Thyroid gland (tissue), 4 donors: ENCODE data around the gene HECW1. TPM values are rescaled to one million over a fixed set of nuclear protein-coding genes. Genes with fewer than 3 reads are reported as not detected.

Source experiments
- DNase-seq, 2 donors: peaks; one replicate each; pipeline ENCODE4 v3.0.0-alpha.2; 2019
- H3K27ac ChIP-seq, 3 donors: fragments of 200-600 bp; sonication (generic); 1 replicate in 2 of 3; 2 replicates in 1 of 3; pipeline ENCODE4 v1.5.1; 2016 to 2019; ENCODE audit warnings: mild to moderate bottlenecking in 1 of 3, moderate library complexity in 1 of 3
- H3K27me3 ChIP-seq: fragments of 200-600 bp; sonication (generic); one replicate; pipeline ENCODE4 v1.5.1; 2019
- H3K36me3 ChIP-seq, 2 donors: fragments of 200-600 bp; sonication (generic); one replicate each; pipeline ENCODE4 v1.5.1; 2016 to 2019
- H3K4me1 ChIP-seq, 2 donors: fragments of 200-600 bp; sonication (generic); one replicate each; pipeline ENCODE4 v1.5.1; 2017 to 2019
- H3K4me3 ChIP-seq, 3 donors: fragments of 200-600 bp; sonication (generic); replicated peaks in 1 of 3; 1 replicate in 2 of 3; 2 replicates in 1 of 3; pipeline ENCODE4 v1.5.1; 2016; ENCODE audit warnings: mild to moderate bottlenecking in 1 of 3
- H3K9me3 ChIP-seq: fragments of 200-600 bp; sonication (generic); one replicate; pipeline ENCODE4 v1.5.1; 2017
- POLR2A ChIP-seq, 2 donors: fragments of 450-650 bp; IDR thresholded peaks; one replicate each; pipeline ENCODE4 v1.6.1; 2017; ENCODE audit warnings: antibody characterized with exemption in 2 of 2, mild to moderate bottlenecking in 2 of 2, moderate library complexity in 1 of 2
- whole genome bisulfite sequencing, 2 donors: methylation state at CpG; one replicate each; pipeline ENCODE4 v1.1.5; 2017; 5-methylcytosine and 5-hydroxymethylcytosine counted together
- intact Hi-C: fragments of 100-400 bp; cut with DNase I; formaldehyde crosslinking; loops from one replicate; pipeline ENCODE4 v1.15.1; 2023
- total RNA-seq, 4 donors: library from RNA; depleted of rRNA; stranded (reverse); fragments of >200 nt; gene quantifications; one replicate each; pipeline ENCODE4 v1.2.3, GENCODE V29; 2016
- TF ChIP-seq, protein P1 (sequence below), 6 experiments: fragments of 200-600 bp in 3 of 6; fragments of 450-650 bp in 3 of 6; sonication (generic) in 3 of 6; IDR thresholded peaks; one replicate each; pipeline ENCODE4 v1.5.1; 2016 to 2019; ENCODE audit warnings: antibody characterized with exemption in 6 of 6, mild to moderate bottlenecking in 2 of 6, inconsistent platforms in 1 of 6, moderate library complexity in 1 of 6

Gene HECW1
- total RNA-seq, 4 donors from 2014 or later: 0.67 to 4.7 (median 2.3) TPM

DNA sequence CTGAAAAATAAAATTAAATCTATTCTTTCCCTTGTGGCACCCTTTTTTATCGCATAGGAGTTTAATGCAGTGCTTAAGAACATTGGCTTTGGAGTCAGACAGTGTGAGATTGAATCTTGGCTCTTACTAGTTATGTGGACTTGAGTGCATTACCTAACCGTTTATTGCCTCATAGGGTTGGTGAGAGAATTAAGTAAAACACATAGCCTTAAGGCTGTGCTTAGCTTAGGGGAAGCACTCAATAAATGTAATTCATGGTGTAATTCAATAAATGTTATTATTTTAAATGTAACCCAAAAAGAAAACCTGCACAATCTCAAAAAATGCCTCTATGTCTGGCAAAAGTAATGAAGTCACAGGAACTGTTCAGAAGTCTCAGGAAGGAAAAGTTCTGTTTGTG lies 473.1 kb downstream of the HECW1 start:
- DNase-seq: no peak
- Histone ChIP-seq H3K36me3 (no peaks in the 10 kb centered on the region), H3K9me3 (no peaks in the 10 kb centered on the region), H3K27ac (no peak overlapping the region), H3K27me3 (no peaks in the 10 kb centered on the region), H3K4me3 (no peak overlapping the region), H3K4me1 (peaks cover 11 to 15% of the 10 kb centered on the region in 2 donors)
- TF ChIP-seq, protein P1, sequence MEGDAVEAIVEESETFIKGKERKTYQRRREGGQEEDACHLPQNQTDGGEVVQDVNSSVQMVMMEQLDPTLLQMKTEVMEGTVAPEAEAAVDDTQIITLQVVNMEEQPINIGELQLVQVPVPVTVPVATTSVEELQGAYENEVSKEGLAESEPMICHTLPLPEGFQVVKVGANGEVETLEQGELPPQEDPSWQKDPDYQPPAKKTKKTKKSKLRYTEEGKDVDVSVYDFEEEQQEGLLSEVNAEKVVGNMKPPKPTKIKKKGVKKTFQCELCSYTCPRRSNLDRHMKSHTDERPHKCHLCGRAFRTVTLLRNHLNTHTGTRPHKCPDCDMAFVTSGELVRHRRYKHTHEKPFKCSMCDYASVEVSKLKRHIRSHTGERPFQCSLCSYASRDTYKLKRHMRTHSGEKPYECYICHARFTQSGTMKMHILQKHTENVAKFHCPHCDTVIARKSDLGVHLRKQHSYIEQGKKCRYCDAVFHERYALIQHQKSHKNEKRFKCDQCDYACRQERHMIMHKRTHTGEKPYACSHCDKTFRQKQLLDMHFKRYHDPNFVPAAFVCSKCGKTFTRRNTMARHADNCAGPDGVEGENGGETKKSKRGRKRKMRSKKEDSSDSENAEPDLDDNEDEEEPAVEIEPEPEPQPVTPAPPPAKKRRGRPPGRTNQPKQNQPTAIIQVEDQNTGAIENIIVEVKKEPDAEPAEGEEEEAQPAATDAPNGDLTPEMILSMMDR (IDR thresholded peaks at IDR 0.05): no peak
- TF ChIP-seq POLR2A (IDR thresholded peaks at IDR 0.05): no peak
- 64 to 78% methylated on average over 2 of the region's 2 CpGs for WGBS, 2 donors
- intact Hi-C loops: no loop called here

DNA sequence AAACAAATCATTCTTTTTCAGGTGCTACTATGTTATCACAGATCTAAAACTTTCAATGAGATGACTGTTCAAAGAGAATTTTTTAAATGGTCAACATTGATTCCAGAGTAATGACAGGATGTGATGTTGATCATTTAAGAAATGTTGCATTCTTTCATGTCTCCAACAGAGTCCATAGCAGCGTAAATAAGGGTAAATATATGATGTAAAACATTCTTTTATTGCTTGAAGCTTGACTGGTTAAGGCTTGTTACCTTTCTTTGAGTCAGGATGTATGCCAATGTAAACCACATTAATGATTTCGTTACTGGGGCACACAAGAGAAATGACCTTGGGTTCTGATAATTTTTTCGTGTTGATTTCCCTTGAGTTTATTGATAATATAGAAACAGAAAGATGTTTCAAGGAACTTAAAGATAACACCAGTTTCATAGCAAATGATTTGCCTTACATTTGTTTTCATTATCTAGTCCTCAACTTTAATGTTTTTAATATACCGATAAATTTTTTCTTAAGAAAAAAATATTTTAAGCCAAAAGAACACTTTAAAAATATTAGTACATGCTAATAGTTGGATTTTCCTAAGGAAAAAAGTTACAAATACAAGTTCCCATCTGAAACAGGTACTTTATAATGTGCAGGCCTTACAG lies 473.9 kb downstream of the HECW1 start:
- no peaks in the 10 kb centered on the region for H3K36me3 ChIP-seq
- H3K4me3 ChIP-seq: no peak overlapping the region
- no peak overlapping the region for H3K27ac ChIP-seq
- no peaks in the 10 kb centered on the region for H3K9me3 ChIP-seq
- no peak for TF ChIP-seq POLR2A (IDR thresholded peaks at IDR 0.05)
- TF ChIP-seq, protein P1 (IDR thresholded peaks at IDR 0.05): no peak
- DNase-seq: no peak
- peaks cover 11 to 15% of the 10 kb centered on the region in 2 donors for H3K4me1 ChIP-seq
- intact Hi-C loops: no loop called here
- H3K27me3 ChIP-seq: no peaks in the 10 kb centered on the region
- WGBS, 2 donors: 85 to 86% methylated on average over 4 of the region's 4 CpGs

DNA sequence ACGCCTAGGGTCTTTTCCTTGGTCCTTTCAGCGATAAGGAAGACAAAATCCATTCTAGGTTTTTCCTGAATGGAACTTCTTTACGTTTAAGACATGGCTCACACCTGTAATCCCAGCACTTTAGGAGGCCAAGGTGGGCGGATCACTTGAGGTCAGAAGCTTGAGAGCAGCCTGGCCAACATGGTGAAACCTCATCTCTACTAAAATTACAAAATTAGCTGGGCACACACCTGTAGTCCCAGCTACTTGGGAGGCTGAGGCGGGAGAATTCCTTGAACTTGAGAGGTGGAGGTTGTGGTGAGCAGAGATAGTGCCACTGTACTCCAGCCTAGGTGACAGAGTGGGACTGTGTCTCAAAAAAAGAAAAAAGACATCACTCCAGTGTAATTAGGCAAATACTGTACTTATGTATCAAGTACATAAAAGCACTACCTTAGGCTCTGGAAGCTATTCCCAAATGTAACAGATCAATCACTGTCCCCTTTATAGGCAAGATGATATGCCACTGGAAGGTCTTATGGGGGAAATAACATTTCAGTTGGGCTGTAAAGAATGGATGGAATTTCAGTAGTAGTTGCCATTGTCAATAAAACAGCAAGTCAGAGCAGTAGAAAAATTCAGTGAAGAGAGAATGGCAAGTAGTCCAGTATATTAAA lies 476.2 kb downstream of the HECW1 start:
- intact Hi-C loops: no loop called here
- Histone ChIP-seq H3K9me3 (no peaks in the 10 kb centered on the region), H3K4me3 (no peak overlapping the region), H3K4me1 (peaks cover 11 to 15% of the 10 kb centered on the region in 2 donors), H3K27ac (no peak overlapping the region), H3K27me3 (no peaks in the 10 kb centered on the region), H3K36me3 (no peaks in the 10 kb centered on the region)
- TF ChIP-seq POLR2A (IDR thresholded peaks at IDR 0.05): no peak
- DNase-seq: no peak
- WGBS, 2 donors: 93 to 97% methylated on average over 5 of the region's 5 CpGs

DNA sequence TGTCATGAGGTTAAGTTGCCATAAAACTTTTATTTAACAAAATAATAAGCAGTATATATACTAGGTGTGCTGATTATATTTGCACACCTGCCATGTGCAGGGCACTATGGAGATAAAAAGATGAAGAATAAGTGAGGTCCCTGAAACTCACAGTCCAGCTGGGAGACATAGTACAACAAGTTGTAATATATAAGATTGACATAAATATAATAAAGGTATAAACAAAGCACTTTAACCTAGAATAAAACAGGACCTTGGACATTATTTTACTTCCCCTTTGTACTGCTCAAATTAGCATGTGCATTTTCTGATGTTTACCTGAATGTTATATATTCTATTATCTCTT lies 476.7 kb downstream of the HECW1 start:
- no peak for DNase-seq
- no peaks in the 10 kb centered on the region for H3K36me3 ChIP-seq
- H3K27ac ChIP-seq: no peak overlapping the region
- no peaks in the 10 kb centered on the region for H3K9me3 ChIP-seq
- H3K4me3 ChIP-seq: no peak overlapping the region
- no peaks in the 10 kb centered on the region for H3K27me3 ChIP-seq
- TF ChIP-seq, protein P1 (IDR thresholded peaks at IDR 0.05): no peak
- TF ChIP-seq POLR2A (IDR thresholded peaks at IDR 0.05): no peak
- H3K4me1 ChIP-seq: peaks cover 10 to 13% of the 10 kb centered on the region in 2 donors
- intact Hi-C loops: no loop called here

DNA sequence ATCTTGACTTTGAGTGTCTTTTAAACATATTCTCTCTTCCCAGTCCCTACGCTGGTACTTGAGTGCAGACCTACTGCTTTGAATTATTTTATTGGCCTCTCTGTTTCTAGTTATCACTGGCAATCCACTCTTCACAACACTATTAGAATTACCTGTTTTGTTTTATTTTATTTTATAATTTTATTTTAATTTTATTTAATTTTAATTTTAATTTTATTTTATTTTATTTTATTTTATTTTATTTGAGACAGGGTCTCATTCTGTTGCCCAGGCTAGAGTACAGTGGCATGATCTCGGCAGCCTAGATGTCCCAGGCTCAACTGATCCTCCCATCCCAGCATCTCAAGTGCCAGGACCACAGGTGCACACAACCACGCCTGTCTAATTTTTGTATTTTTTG lies 477.3 kb downstream of the HECW1 start:
- Histone ChIP-seq H3K27me3 (no peaks in the 10 kb centered on the region), H3K36me3 (no peaks in the 10 kb centered on the region), H3K4me3 (no peak overlapping the region), H3K4me1 (peaks cover 4 to 7% of the 10 kb centered on the region in 2 donors), H3K27ac (no peak overlapping the region), H3K9me3 (no peaks in the 10 kb centered on the region)
- no peak for TF ChIP-seq POLR2A (IDR thresholded peaks at IDR 0.05)
- TF ChIP-seq, protein P1 (IDR thresholded peaks at IDR 0.05): no peak
- no peak for DNase-seq
- intact Hi-C loops: no loop called here
- WGBS, 2 donors: 94 to 97% methylated on average over 3 of the region's 3 CpGs
